Right renal pelvis (tissue), 4 donors: ENCODE data around the gene TMEM101. TPM values are rescaled to one million over a fixed set of nuclear protein-coding genes. Genes with fewer than 3 reads are reported as not detected.
"Not testable (repeated sequence)": the region's sequence is repeated elsewhere in the genome, so short reads cannot be mapped to it uniquely, and the experiment has no call there.

Experiments used
- DNase-seq, 4 donors: peaks; one replicate each; pipeline ENCODE4 v3.0.0-alpha.2; 2013; ENCODE audit warnings: low read depth in 4 of 4, low spot score in 3 of 4, missing footprints in 1 of 4
- polyA plus RNA-seq, 4 donors: library from polyadenylated mRNA; unstranded; fragments of 120-200 nt; gene quantifications; one replicate each; pipeline ENCODE4 v1.2.1, GENCODE V29; 2013; ENCODE audit not compliant: insufficient read length in 4 of 4

TMEM101 gene
- 10 to 100 TPM; 34.5 to 49.8 (median 39.4) TPM for polyA plus RNA-seq

DNA sequence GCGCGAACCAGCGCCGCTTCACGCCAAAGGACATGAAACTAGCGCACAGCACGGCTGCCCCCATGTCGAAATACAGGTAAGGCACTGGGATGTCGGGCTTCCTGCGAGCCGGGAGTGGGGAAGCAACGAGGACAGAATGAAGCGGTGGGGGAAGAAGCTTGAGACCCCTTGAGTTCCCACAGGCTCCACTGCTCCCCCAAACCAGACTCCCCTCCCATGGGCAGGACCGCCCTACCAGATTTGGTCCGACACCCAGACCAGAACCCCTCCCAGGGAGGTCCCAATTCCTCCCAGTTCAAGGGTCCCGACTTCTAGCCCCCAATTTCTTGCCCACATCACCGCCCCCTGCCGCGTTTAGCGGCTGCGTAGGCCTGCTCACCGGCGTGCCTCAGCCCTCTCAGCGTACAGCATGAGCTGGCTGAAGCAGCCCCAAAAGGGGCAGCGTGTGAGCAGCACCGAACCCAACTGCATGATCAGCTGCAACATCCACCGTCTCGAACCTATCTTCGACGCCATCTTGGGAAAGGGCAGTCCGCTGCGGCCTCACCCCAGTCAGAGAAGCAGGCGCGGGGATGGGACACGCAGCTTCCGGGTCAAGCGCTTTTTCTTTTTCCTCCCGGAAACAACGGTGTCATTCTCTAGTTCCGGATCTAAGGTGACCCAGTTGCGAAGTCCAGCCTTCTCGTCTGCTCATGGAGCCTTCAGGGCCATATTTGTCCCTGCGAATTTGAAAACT, at the start of gene TMEM101:
TMEM101 (minus strand) TSS at position 527 of the 736 bp plus-strand sequence; CDS start at position 516, 11 bp downstream.
- peak; percentile 86 to 90 (median 88) for DNase-seq

- no peak for DNase-seq
Observed at GRCh38 chr17:44063704-44064639, 49.2 kb upstream of the TMEM101 start.

DNA sequence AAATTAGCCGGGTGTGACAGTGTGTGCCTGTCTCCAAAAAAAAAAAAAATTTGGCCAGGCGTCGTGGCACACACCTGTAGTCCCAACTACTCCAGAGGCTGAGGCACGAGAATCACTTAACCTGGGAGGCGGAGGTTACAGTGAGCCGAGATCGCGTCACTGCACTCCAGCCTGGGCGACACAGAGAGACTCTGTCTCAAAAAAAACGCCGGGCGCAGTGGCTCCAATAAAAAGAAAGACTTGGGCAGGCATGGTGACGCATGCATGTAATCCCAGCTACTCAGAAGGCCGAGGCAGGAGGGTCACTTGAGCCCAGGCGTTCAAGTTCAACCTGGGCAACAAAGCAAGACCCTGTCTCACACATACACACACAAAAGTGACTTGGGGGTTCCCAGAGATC, 48.1 kb upstream of the TMEM101 start:
- no peak for DNase-seq

GRCh38 chr17:44061446-44061845, 46.7 kb upstream of the TMEM101 start:
- DNase-seq, result no peak

- no peak for DNase-seq
Observed at GRCh38 chr17:44059101-44059892, 44.5 kb upstream of the TMEM101 start.

DNA sequence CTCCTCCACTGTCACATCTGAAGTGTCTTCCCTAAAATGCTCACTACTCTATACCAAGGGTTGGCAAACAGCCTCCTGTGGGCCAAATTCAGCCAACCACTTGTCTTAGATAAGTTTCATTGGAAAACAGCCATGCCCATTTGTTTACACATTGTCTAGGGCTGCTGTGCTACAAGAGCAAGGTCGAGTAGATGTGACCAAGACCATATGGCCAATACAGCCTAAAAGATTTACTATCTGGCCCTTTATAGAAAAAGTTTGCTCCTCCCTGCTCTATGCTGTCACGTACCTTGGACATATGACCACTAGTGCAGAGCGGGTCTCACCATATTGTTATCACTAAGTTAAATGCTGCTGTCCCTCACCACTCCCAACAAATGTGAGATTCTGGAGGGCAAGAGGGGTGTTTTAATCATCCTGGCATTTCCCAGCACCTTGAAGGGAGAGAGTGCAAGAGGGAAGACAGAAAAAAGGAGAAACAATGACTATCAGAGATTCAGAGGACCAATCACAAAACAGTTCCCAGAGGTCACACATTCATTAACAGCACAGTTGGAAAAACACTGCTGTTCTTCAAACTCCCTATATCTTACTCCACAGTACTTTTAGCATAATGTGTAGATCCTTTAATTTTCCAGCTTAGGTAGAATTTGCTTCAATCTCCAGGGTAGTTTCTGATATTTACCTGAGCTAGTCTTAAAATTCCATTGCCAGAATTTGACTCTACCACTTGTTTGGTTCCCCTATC, 38.5 kb upstream of the TMEM101 start:
- DNase-seq, result no peak

DNA sequence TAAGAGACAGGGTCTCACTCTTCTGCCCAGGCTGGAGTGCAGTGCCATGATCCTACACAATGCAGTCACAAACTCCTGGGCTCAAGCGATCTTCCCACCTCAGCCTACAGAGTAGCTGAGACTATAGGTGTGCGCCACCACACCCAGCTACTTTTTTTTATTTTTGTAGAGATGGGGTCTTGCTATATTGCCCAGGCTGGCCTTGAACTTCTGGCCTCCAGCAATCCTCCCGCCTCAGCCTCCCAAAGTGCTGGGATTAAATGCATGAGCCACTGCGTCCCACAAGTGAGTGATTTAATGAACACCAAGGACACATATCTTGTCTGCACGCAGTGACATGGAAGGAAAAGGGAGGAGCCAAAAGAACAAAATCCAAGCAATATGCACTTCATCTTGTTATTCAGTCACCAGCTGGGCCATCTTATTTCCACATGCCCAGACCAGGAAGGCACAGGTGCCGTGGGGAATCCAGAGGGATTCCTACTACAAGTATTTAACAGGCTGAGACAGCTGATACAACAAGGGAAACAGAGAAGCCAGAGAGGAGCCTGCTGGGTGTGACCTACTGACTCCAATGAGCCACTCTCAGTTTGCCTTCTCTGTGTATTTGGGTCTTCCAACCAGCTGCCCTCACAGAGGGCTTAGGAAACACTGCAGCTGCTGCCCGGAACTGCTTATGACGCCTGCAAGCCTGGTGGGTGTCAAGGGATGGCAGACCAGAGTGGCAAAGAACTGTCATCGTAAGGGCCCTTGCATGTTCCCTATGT, 34.7 kb upstream of the TMEM101 start:
- no peak for DNase-seq

DNA sequence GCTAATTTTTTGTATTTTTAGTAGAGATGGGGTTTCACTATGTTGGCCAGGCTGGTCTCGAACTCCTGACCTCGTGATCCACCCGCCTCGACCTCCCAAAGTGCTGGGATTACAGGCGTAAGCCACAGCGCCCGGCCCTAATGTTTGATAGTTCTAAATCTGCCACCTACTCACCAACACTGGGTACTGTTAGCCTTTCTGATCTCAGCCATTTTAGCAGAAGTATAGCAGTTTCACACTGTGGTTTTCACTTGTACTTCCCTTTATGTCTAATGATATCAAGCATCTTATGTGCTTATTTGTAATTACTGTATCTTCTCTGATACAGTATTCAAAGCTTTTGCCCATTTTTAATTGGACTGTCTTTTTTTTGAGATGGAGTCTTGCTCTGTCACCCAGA, 32.1 kb upstream of the TMEM101 start:
- not testable (repeated sequence) for DNase-seq

DNA sequence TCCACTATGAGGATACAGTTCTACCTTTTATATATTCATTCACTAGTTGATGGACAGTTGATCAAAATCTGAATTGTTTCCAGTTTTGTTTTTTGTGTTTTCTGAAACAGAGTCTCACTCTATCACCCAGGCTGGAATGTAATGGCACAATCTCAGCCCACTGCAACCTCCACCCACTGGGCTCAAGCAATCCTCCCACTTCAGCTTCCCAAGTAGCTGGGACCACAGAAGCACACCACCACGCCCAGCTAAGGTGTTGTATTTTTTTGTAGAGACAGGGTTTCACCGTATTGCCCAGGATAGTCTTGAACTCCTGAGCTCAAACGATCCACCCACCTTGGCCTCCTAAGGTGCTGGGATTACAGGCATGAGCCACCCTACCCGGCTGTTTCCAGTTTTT, 30.7 kb upstream of the TMEM101 start:
- DNase-seq, result no peak

- no peak for DNase-seq
Observed at GRCh38 chr17:44044071-44044470, 29.3 kb upstream of the TMEM101 start.

- DNase-seq, result no peak
Observed at GRCh38 chr17:44043272-44043696, 28.5 kb upstream of the TMEM101 start.

DNA sequence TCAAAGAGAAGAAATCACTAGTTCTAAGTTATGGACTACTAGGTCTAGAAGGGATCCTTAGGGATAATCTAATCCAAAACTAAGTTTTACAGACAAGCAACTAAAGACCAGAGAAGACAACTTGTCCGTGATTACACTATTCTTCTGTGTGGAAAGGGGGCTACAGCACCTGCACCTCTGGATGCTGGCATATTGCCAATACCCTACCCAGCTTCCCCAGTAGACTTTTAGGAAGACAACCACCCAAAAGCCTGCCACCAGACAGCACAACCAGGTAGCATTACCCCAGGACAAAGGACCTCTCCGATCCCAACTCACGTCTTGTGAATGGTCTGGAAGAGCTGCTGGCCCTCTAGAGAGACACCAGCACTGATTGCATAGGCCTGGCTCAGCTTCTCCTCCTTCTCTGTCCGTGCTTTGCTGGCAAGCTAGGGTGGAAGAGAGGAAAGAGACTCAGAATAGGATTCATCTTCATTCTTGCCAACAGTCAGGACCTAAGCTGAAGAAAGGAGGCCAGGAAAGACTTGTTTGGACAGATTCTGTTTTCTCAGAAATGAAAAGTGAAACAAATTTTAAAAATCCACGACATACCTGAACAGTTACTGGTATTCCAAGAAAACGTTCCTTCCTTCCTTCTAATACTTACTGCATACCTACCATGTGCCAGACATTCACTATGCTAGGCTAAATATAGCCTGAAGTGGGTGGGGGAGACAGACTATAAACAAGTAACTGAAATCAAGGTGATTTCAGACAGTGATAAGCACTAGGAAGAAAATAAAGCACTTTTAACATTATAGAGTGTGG, 25.3 kb upstream of the TMEM101 start:
- no peak for DNase-seq

DNA sequence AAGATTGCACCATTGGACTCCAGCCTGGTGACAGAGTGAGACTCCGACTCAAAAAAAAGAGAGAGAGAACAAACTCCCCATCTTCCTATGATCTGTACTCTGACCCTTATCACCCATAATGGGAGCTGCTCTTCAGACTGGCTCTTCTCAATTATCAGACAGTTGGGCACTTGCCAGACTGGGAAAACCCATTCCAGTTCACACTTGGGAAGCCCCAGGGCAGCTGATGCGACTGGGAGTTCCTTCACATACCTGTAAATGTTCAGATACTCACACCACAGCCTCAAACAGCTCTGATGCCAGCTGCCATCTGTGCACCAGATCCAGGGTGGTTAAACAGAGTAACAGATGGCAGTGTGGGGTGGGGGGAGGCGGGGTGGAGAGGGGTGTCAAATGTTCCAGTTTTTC, 23.8 kb upstream of the TMEM101 start:
- DNase-seq, result no peak

GRCh38 chr17:44037471-44037870, 22.7 kb upstream of the TMEM101 start:
- DNase-seq, result no peak

GRCh38 chr17:44034688-44035087, 19.9 kb upstream of the TMEM101 start:
- DNase-seq, result not testable (repeated sequence)

GRCh38 chr17:44033861-44034408, 19.2 kb upstream of the TMEM101 start:
- no peak for DNase-seq

DNA sequence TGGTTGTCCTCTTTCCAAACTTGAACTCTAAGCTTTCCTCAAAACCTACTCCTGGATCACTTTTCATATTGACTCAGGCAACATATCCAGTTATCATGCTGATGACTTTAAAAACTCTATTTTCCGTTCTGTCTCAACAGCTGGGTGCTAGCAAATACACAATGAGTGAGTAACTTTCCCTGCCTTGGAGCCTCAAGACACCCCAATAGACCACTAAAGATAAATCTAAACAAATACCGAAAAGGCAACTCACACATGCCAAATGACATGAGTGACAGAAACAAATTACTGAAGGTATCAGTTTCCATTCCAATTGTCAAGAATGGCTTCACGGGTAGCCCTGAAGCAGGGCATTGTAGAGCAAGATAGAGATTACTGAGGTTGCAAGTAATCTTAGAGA, 15.7 kb upstream of the TMEM101 start:
- DNase-seq, result no peak

DNA sequence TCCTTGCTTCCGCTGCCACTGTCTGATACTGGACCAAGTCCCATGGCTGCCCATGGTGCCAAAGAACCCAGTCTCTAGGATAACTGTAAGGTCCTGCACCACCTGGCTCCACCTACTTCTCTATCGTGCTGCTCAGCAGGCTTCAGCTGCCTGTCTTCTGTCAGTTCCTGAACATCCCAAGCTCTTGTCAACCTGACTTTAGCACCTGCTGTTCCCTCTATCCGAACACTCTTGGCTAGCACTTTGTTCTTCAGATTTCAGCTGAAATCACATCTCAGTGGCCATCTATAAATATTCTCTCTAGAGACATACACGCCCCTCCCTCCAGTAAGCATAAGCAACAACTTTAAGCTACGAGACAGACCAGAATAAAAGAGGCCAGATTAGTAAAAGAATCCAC, 15.0 kb upstream of the TMEM101 start:
- DNase-seq, result no peak
